Inflammatory macrophage treated with lipopolysaccharide for 1 hour (primary cell): ENCODE results near the gene PIGR.
A peak's percentile ranks its signal among the peaks of the same experiment; 100 is the strongest.
"Not testable (repeated sequence)": the region's sequence is repeated elsewhere in the genome, so short reads cannot be mapped to it uniquely, and the experiment has no call there.

Source experiments
- DNase-seq, 2 donors: peaks; one replicate each; pipeline ENCODE4 v3.0.0-alpha.2; 2020 to 2022

PIGR gene

GRCh38 chr1:206933333-206933945, 12.8 kb downstream of the PIGR start:
- DNase-seq = peak; percentile 59 to 80

GRCh38 chr1:206932177-206932576, 14.1 kb downstream of the PIGR start:
- peak; percentile 70 to 94 for DNase-seq

GRCh38 chr1:206931709-206932108, 14.6 kb downstream of the PIGR start:
- no peak for DNase-seq

GRCh38 chr1:206930210-206930798, 16.0 kb downstream of the PIGR start:
- DNase-seq = peak; percentile 67 to 72

GRCh38 chr1:206929524-206929923, 16.7 kb downstream of the PIGR start:
- DNase-seq = no peak

- no peak for DNase-seq
Measured at GRCh38 chr1:206926286-206926685, 20.0 kb downstream of the PIGR start.

- DNase-seq = peak; percentile 82 to 94
Measured at GRCh38 chr1:206925106-206925736, 21.0 kb downstream of the PIGR start.

- peak in 1 of 2 donors; percentile 48 for DNase-seq
Measured at GRCh38 chr1:206924592-206925105, 21.6 kb downstream of the PIGR start.

- not testable (repeated sequence) for DNase-seq
Measured at GRCh38 chr1:206923961-206924557, 22.2 kb downstream of the PIGR start.

- peak in 1 of 2 donors; percentile 53 for DNase-seq
Measured at GRCh38 chr1:206923009-206923960, 23.0 kb downstream of the PIGR start.

- no peak for DNase-seq
Measured at GRCh38 chr1:206922524-206922923, 23.7 kb downstream of the PIGR start.

- DNase-seq = peak; percentile 74 to 88
Measured at GRCh38 chr1:206921772-206922265, 24.4 kb downstream of the PIGR start, which contains the start of gene FCMR. TSS of gene FCMR (minus strand) at chr1:206921941. CDS start at chr1:206921854, 87 bp downstream.

GRCh38 chr1:206918076-206918475, 28.2 kb downstream of the PIGR start:
- DNase-seq = no peak

GRCh38 chr1:206916000-206916709, 30.1 kb downstream of the PIGR start:
- DNase-seq = no peak

GRCh38 chr1:206915030-206915735, 31.1 kb downstream of the PIGR start:
- DNase-seq = no peak

- no peak for DNase-seq
Measured at GRCh38 chr1:206913766-206914537, 32.3 kb downstream of the PIGR start.

GRCh38 chr1:206912445-206913095, 33.7 kb downstream of the PIGR start:
- peak; percentile 62 to 93 for DNase-seq

- peak; percentile 44 to 74 for DNase-seq
Measured at GRCh38 chr1:206911064-206911663, 35.1 kb downstream of the PIGR start.

- no peak for DNase-seq
Measured at GRCh38 chr1:206909883-206910318, 36.4 kb downstream of the PIGR start.
